ENCODE results near the gene PPP2R2C. TPM values are rescaled to one million over a fixed set of nuclear protein-coding genes. Genes with fewer than 3 reads are reported as not detected.

PPP2R2C gene
- total RNA-seq, 6 experiments from 2014 or later, result 0.12 to 0.27 TPM; not detected in 4

- ATAC-seq (no peak), DNase-seq (no peak)
- no peak overlapping the region for H3K4me3 ChIP-seq
- H3K4me1 ChIP-seq, result no peaks in the 10 kb centered on the region
- H3K27me3 ChIP-seq, result no peaks in the 10 kb centered on the region
- no peaks in the 10 kb centered on the region for H3K36me3 ChIP-seq
- intact Hi-C loops (cut with DNase I), result no loop called here
- WGBS (ENCODE audit: insufficient coverage, low coverage, low lambda C conversion rate, missing lambda C conversion rate), result 84% methylated on average over 2 of the region's 11 CpGs
- TF ChIP-seq CTCF (IDR thresholded peaks at IDR 0.05), result no peak
- no peak for TF ChIP-seq POLR2A (IDR thresholded peaks at IDR 0.05)
- H3K27ac ChIP-seq, result no peak overlapping the region
- no peaks in the 10 kb centered on the region for H3K9me3 ChIP-seq
These were observed 77.7 kb downstream of the PPP2R2C start for GRCh38 chr4:6394671-6395081.

GRCh38 chr4:6393544-6394475, 78.6 kb downstream of the PPP2R2C start:
- Histone ChIP-seq H3K4me3 (no peak overlapping the region), H3K27me3 (no peaks in the 10 kb centered on the region), H3K4me1 (no peaks in the 10 kb centered on the region), H3K27ac (no peak overlapping the region), H3K9me3 (no peaks in the 10 kb centered on the region), H3K36me3 (no peaks in the 10 kb centered on the region)
- ATAC-seq (peak in 3 of 4 donors; percentile 27 to 82 (median 68)), DNase-seq (no peak)
- intact Hi-C loops (cut with DNase I), result no loop called here
- TF ChIP-seq POLR2A (IDR thresholded peaks at IDR 0.05) (no peak), CTCF (IDR thresholded peaks at IDR 0.05) (no peak)
- WGBS (ENCODE audit: insufficient coverage, low coverage, low lambda C conversion rate, missing lambda C conversion rate), result 28% methylated on average over 5 of the region's 16 CpGs

- no peak for DNase-seq
- H3K27ac ChIP-seq, result no peak overlapping the region
- intact Hi-C loops (cut with DNase I), result no loop called here
- H3K27me3 ChIP-seq, result no peaks in the 10 kb centered on the region
- WGBS (ENCODE audit: insufficient coverage, low coverage, low lambda C conversion rate, missing lambda C conversion rate), result 46% methylated on average over 6 of the region's 6 CpGs
- TF ChIP-seq POLR2A (IDR thresholded peaks at IDR 0.05) (no peak), CTCF (IDR thresholded peaks at IDR 0.05) (no peak)
- no peaks in the 10 kb centered on the region for H3K4me1 ChIP-seq
- H3K36me3 ChIP-seq, result no peaks in the 10 kb centered on the region
- no peak overlapping the region for H3K4me3 ChIP-seq
- ATAC-seq, result no peak
- no peaks in the 10 kb centered on the region for H3K9me3 ChIP-seq
These were observed 79.3 kb downstream of the PPP2R2C start for GRCh38 chr4:6393066-6393465.

GRCh38 chr4:6392407-6392806, 80.0 kb downstream of the PPP2R2C start:
- no peaks in the 10 kb centered on the region for H3K4me1 ChIP-seq
- intact Hi-C loops (cut with DNase I), result no loop called here
- DNase-seq (no peak), ATAC-seq (no peak)
- no peaks in the 10 kb centered on the region for H3K36me3 ChIP-seq
- H3K9me3 ChIP-seq, result no peaks in the 10 kb centered on the region
- 43% methylated on average over 1 of the region's 7 CpGs for WGBS (ENCODE audit: insufficient coverage, low coverage, low lambda C conversion rate, missing lambda C conversion rate)
- H3K27ac ChIP-seq, result no peak overlapping the region
- TF ChIP-seq POLR2A (IDR thresholded peaks at IDR 0.05) (no peak), CTCF (IDR thresholded peaks at IDR 0.05) (no peak)
- H3K4me3 ChIP-seq, result no peak overlapping the region
- no peaks in the 10 kb centered on the region for H3K27me3 ChIP-seq

Measured in right lobe of liver (tissue), 6 donors.